ENCODE data around the gene CLOCK. TPM values are rescaled to one million over a fixed set of nuclear protein-coding genes. Genes with fewer than 3 reads are reported as not detected.

Gene CLOCK
- total and polyA plus RNA-seq, 10 of the 15 experiments (the other 5 are each of a cell fraction or from before 2014, with no cell fraction given), result 2.8 to 11.7 (median 10.4) TPM

DNA sequence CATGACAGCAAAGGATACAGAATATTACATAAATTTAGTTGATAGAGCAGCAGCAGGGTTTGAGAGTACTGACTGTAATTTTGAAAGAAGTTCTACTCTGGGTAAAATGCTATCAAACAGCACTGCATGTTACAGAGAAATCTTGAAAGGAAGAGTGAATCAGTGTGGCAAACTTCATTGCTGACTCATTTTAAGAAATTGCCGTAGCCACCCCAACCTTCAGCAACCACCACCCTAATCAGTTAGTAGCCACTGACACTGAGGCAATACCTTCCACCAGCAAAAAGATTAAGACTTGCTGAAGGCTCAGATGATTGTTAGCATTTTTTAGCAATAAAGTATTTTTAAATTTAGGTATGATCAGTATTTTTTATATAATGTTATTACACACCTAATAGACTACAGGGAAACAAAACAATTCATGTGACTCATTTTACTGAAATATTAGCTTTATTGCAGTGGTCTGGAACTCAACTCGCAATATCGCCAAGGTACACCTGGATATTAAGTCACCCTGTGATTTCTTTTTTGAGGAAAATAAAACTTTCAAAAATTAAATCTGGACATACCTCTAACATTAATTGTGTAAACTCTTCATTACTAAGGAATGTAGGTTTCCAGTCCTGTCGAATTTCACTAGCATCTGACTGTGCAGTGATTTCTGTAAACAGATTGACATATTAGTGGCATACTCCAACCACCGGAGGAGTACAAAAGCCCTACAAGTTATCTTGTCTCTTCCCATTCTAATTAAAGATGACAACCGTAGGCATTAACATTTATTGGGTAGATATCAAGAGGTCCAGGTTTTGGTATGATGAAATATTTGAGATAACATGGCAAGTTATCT lies 71.1 kb downstream of the CLOCK start:
- Histone ChIP-seq H3K9me3 (replicated peaks; ENCODE audit: control insufficient read depth, insufficient read depth, low read length) (no peaks in the 10 kb centered on the region), H3K4me3 (no peak overlapping the region), H3K27me3 (replicated peaks in 1 of 2; ENCODE audit: control insufficient read depth in 2 of 2, insufficient read depth in 2 of 2, low read length in 1 of 2) (no peaks in the 10 kb centered on the region), H4K20me1 (ENCODE audit: control insufficient read depth, insufficient read depth) (no peaks in the 10 kb centered on the region), H3K36me3 (ENCODE audit: control insufficient read depth in 2 of 2, insufficient read depth in 2 of 2, low read length in 1 of 2) (peaks cover 0 to 6% of the 10 kb centered on the region in 2 experiments; a peak in 3 of 4 replicates), H3K9ac (ENCODE audit: control insufficient read depth, insufficient read depth, low read length) (no peak overlapping the region), H2AFZ (ENCODE audit: control insufficient read depth, low read depth, low read length) (no peak overlapping the region), H3K79me2 (ENCODE audit: control insufficient read depth, insufficient read depth, low read length) (no peaks in the 10 kb centered on the region), H3K27ac (ENCODE audit: control insufficient read depth, insufficient read depth) (no peak overlapping the region), H3K4me2 (ENCODE audit: control insufficient read depth, insufficient read depth) (no peak overlapping the region), H3K4me1 (ENCODE audit: control insufficient read depth, insufficient read depth, low read length) (no peaks in the 10 kb centered on the region)
- no peak for FAIRE-seq
- peak; percentile 4 for DNase-seq (ENCODE audit: low read depth, low spot score)
- intact Hi-C loops (cut with micrococcal nuclease; ENCODE audit: unreplicated experiment), result no loop called here
- TF ChIP-seq JUNB (IDR thresholded peaks at IDR 0.05) (peak; percentile 58), SMARCA5 (IDR thresholded peaks at IDR 0.05) (no peak)
- peak; percentile 61 for ATAC-seq
- no TSS peak for BruUV-seq (replicated peaks)
- SMC1A ChIA-PET (ENCODE audit: uncharacterized antibody, unreplicated experiment), result interaction anchor here (1.4 kb wide), 1 partner anchor 18 kb away, joined by 3 read pairs; no protein-coding TSS in a partner anchor
- CTCF ChIA-PET, result no interaction called here
- in situ Hi-C loops (cut with MboI), result no loop called here
- 79% methylated on average over 6 of the region's 6 CpGs for WGBS (ENCODE audit: insufficient coverage, insufficient replicate concordance, low lambda C conversion rate, missing lambda C conversion rate)
- POLR2A ChIA-PET, result no interaction called here
- RAD21 ChIA-PET (ENCODE audit: unreplicated experiment), result no interaction called here

DNA sequence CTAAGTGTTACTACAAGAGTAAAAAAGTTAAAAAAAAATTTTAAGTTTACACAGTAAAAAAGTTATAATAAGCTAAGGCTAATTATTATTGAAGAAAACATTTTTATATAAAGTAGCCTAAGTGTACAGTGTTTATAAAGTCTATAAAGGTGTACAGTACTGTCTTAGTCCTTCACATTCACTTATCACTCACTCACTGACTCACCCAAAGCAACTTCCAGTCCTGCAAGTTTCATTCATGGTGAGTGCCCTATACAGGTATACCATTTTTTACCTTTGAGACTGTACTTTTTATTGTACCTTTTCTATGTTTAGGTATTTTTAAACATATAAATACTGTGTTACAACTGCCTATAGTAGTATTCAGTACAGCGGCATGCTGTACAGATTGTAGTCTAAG lies 76.7 kb downstream of the CLOCK start:
- no peak overlapping the region for H3K9ac ChIP-seq (ENCODE audit: control insufficient read depth, insufficient read depth, low read length)
- in situ Hi-C loops (cut with MboI), result no loop called here
- SMC1A ChIA-PET (ENCODE audit: uncharacterized antibody, unreplicated experiment), result interaction anchor here (0.7 to 1.0 kb wide), 2 partner anchors 10 to 93 kb away, joined by 3 read pairs; no protein-coding TSS in a partner anchor
- no peaks in the 10 kb centered on the region for H3K4me1 ChIP-seq (ENCODE audit: control insufficient read depth, insufficient read depth, low read length)
- H3K27me3 ChIP-seq (replicated peaks in 1 of 2; ENCODE audit: control insufficient read depth in 2 of 2, insufficient read depth in 2 of 2, low read length in 1 of 2), result no peaks in the 10 kb centered on the region
- H3K36me3 ChIP-seq (ENCODE audit: control insufficient read depth in 2 of 2, insufficient read depth in 2 of 2, low read length in 1 of 2), result peaks cover 1 to 7% of the 10 kb centered on the region in 2 experiments; a peak in 3 of 4 replicates
- H3K9me3 ChIP-seq (replicated peaks; ENCODE audit: control insufficient read depth, insufficient read depth, low read length), result peaks cover 2% of the 10 kb centered on the region; the same call in 2 of the 3 replicates
- no peak overlapping the region for H3K4me2 ChIP-seq (ENCODE audit: control insufficient read depth, insufficient read depth)
- WGBS (ENCODE audit: insufficient coverage, insufficient replicate concordance, low lambda C conversion rate, missing lambda C conversion rate), result 100% methylated on average over 1 of the region's 1 CpG
- H3K4me3 ChIP-seq, result no peak overlapping the region
- no peaks in the 10 kb centered on the region for H4K20me1 ChIP-seq (ENCODE audit: control insufficient read depth, insufficient read depth)
- POLR2A ChIA-PET, result interaction anchor here (1.0 kb wide), 1 partner anchor 28 kb away, joined by 3 read pairs; no protein-coding TSS in a partner anchor
- BruUV-seq (replicated peaks), result no TSS peak
- RAD21 ChIA-PET (ENCODE audit: unreplicated experiment), result no interaction called here
- FAIRE-seq (no peak), ATAC-seq (no peak), DNase-seq (ENCODE audit: low read depth, low spot score) (no peak)
- TF ChIP-seq EGR1 (IDR thresholded peaks at IDR 0.05; ENCODE audit: borderline replicate concordance in 1 of 2, low read depth in 2 of 2, low read length in 2 of 2) (no peak), POLR2AphosphoS2 (IDR thresholded peaks at IDR 0.05; ENCODE audit: low read depth, low read length) (no peak)
- CTCF ChIA-PET, result interaction anchor here (0.6 to 1.3 kb wide), 2 partner anchors 25 to 462 kb away, joined by 3 read pairs; no protein-coding TSS in a partner anchor
- H2AFZ ChIP-seq (ENCODE audit: control insufficient read depth, low read depth, low read length), result no peak overlapping the region
- H3K27ac ChIP-seq (ENCODE audit: control insufficient read depth, insufficient read depth), result no peak overlapping the region
- intact Hi-C loops (cut with micrococcal nuclease; ENCODE audit: unreplicated experiment), result no loop called here
- no peaks in the 10 kb centered on the region for H3K79me2 ChIP-seq (ENCODE audit: control insufficient read depth, insufficient read depth, low read length)
